ENCODE measurements around the gene ZPBP2.

The ZPBP2 gene

GRCh38 chr17:39913989-39914388 is 46.0 kb downstream of the ZPBP2 start:
- DNase-seq (ENCODE audit: low read depth in 2 of 2), result no peak

- DNase-seq (ENCODE audit: low read depth in 2 of 2), result no peak
These were observed 47.6 kb downstream of the ZPBP2 start for GRCh38 chr17:39915559-39915958.

GRCh38 chr17:39916918-39917317 is 48.9 kb downstream of the ZPBP2 start:
- DNase-seq (ENCODE audit: low read depth in 2 of 2), result no peak

- no peak for DNase-seq (ENCODE audit: low read depth in 2 of 2)
These were observed 51.2 kb downstream of the ZPBP2 start for GRCh38 chr17:39919087-39919683.

- peak; percentile 46 to 71 for DNase-seq (ENCODE audit: low read depth in 2 of 2)
These were observed 52.5 kb downstream of the ZPBP2 start for GRCh38 chr17:39920218-39921210.

- peak in 1 of 2 donors; percentile 13 for DNase-seq (ENCODE audit: low read depth in 2 of 2)
These were observed 53.3 kb downstream of the ZPBP2 start for GRCh38 chr17:39921323-39921722.

- DNase-seq (ENCODE audit: low read depth in 2 of 2), result no peak
These were observed 54.0 kb downstream of the ZPBP2 start for GRCh38 chr17:39922006-39922405.

- no peak for DNase-seq (ENCODE audit: low read depth in 2 of 2)
These were observed 55.2 kb downstream of the ZPBP2 start for GRCh38 chr17:39923230-39923629.

GRCh38 chr17:39923836-39924690 is 56.1 kb downstream of the ZPBP2 start:
- no peak for DNase-seq (ENCODE audit: low read depth in 2 of 2)

- no peak for DNase-seq (ENCODE audit: low read depth in 2 of 2)
These were observed 56.7 kb downstream of the ZPBP2 start for GRCh38 chr17:39924691-39925055.

- no peak for DNase-seq (ENCODE audit: low read depth in 2 of 2)
These were observed 57.5 kb downstream of the ZPBP2 start for GRCh38 chr17:39925282-39926134.

GRCh38 chr17:39926135-39926587 is 58.2 kb downstream of the ZPBP2 start:
- no peak for DNase-seq (ENCODE audit: low read depth in 2 of 2)

- peak; percentile 33 to 36 for DNase-seq (ENCODE audit: low read depth in 2 of 2)
These were observed 58.6 kb downstream of the ZPBP2 start for GRCh38 chr17:39926588-39927100.
